ENCODE data around the gene AKR7A2. TPM values are rescaled to one million over a fixed set of nuclear protein-coding genes. Genes with fewer than 3 reads are reported as not detected.

The AKR7A2 gene
- total and polyA plus RNA-seq, 9 of the 15 experiments (the other 6 are each of a cell fraction or from before 2014, with no cell fraction given) = 2.0 to 78.4 (median 49.4) TPM

GRCh38 chr1:19325958-19326747 is 14.2 kb upstream of the AKR7A2 start (continued):
- TF ChIP-seq HINFP (tag; conservative IDR thresholded peaks at IDR 0.05; ENCODE audit: low read depth) (no peak), ESRRA (IDR thresholded peaks at IDR 0.05; ENCODE audit: borderline replicate concordance, low read depth) (peak; percentile 77), HDAC2 (IDR thresholded peaks at IDR 0.05) (peak; percentile 80), NR2C1 (IDR thresholded peaks at IDR 0.05) (peak; percentile 24; the same call in 1 of the 2 replicates), NR2C1 (tag; IDR thresholded peaks at IDR 0.05) (no peak), KLF16 (IDR thresholded peaks at IDR 0.05) (no peak), ZNF165 (CRISPR knock-in tag; IDR thresholded peaks at IDR 0.05; ENCODE audit: borderline replicate concordance) (no peak), TEAD4 (IDR thresholded peaks at IDR 0.05; ENCODE audit: low read length) (no peak), TEAD4 (CRISPR knock-in tag; IDR thresholded peaks at IDR 0.05; ENCODE audit: borderline replicate concordance) (no peak), HES1 (IDR thresholded peaks at IDR 0.05; ENCODE audit: low read depth) (no peak), EGR1 (conservative IDR thresholded peaks at IDR 0.05) (peak; percentile 39; the same call in 1 of the 2 replicates), PHF21A (IDR thresholded peaks at IDR 0.05; ENCODE audit: borderline replicate concordance, low read depth) (no peak), CEBPZ (IDR thresholded peaks at IDR 0.05; ENCODE audit: borderline replicate concordance, low read depth, low read length) (no peak), CHD4 (IDR thresholded peaks at IDR 0.05; ENCODE audit: insufficient read depth, insufficient replicate concordance, low read depth, low read length, poor library complexity, severe bottlenecking) (peak; percentile 84), NR2C2 (CRISPR knock-in tag; IDR thresholded peaks at IDR 0.05) (peak; percentile 73), NR2C2 (tag; IDR thresholded peaks at IDR 0.05) (no peak), BCOR (IDR thresholded peaks at IDR 0.05) (peak; percentile 97), ZNF717 (CRISPR knock-in tag; IDR thresholded peaks at IDR 0.05) (peak; percentile 31; the same call in 1 of the 2 replicates), ARID4B (CRISPR knock-in tag; IDR thresholded peaks at IDR 0.05) (peak; percentile 4; the same call in 1 of the 2 replicates)

All from K562 (cell line).